ENCODE results near the gene LCORL.

Gene LCORL

GRCh38 chr4:17921451-17921850 is 100.1 kb downstream of the LCORL start:
- TF ChIP-seq CTCF (IDR thresholded peaks at IDR 0.05; ENCODE audit: borderline replicate concordance, control extremely low read depth, extremely low read depth, insufficient read depth, missing control alignments): no peak
- in situ Hi-C loops (cut with MboI; ENCODE audit: low sequenced_read_pairs, unreplicated experiment): no loop called here
- DNase-seq (ENCODE audit: low spot score): no peak

- no peak for DNase-seq (ENCODE audit: low spot score)
- in situ Hi-C loops (cut with MboI; ENCODE audit: low sequenced_read_pairs, unreplicated experiment): no loop called here
- no peak for TF ChIP-seq CTCF (IDR thresholded peaks at IDR 0.05; ENCODE audit: borderline replicate concordance, control extremely low read depth, extremely low read depth, insufficient read depth, missing control alignments)
Observed at GRCh38 chr4:17920681-17921080, 100.9 kb downstream of the LCORL start.

GRCh38 chr4:17915439-17915838 is 106.1 kb downstream of the LCORL start:
- no peak for TF ChIP-seq CTCF (IDR thresholded peaks at IDR 0.05; ENCODE audit: borderline replicate concordance, control extremely low read depth, extremely low read depth, insufficient read depth, missing control alignments)
- no peak for DNase-seq (ENCODE audit: low spot score)
- in situ Hi-C loops (cut with MboI; ENCODE audit: low sequenced_read_pairs, unreplicated experiment): no loop called here

GRCh38 chr4:17912011-17912410 is 109.5 kb downstream of the LCORL start:
- in situ Hi-C loops (cut with MboI; ENCODE audit: low sequenced_read_pairs, unreplicated experiment): no loop called here
- no peak for TF ChIP-seq CTCF (IDR thresholded peaks at IDR 0.05; ENCODE audit: borderline replicate concordance, control extremely low read depth, extremely low read depth, insufficient read depth, missing control alignments)

GRCh38 chr4:17911608-17912007 is 109.9 kb downstream of the LCORL start:
- no peak for TF ChIP-seq CTCF (IDR thresholded peaks at IDR 0.05; ENCODE audit: borderline replicate concordance, control extremely low read depth, extremely low read depth, insufficient read depth, missing control alignments)
- DNase-seq (ENCODE audit: low spot score): no peak
- in situ Hi-C loops (cut with MboI; ENCODE audit: low sequenced_read_pairs, unreplicated experiment): no loop called here

More at GRCh38 chr4:17912011-17912410, 109.5 kb downstream of the LCORL start:
- no peak for DNase-seq (ENCODE audit: low spot score)

GRCh38 chr4:17898553-17899055 is 123.0 kb downstream of the LCORL start:
- no peak for DNase-seq (ENCODE audit: low spot score)
- TF ChIP-seq CTCF (IDR thresholded peaks at IDR 0.05; ENCODE audit: borderline replicate concordance, control extremely low read depth, extremely low read depth, insufficient read depth, missing control alignments): no peak
- in situ Hi-C loops (cut with MboI; ENCODE audit: low sequenced_read_pairs, unreplicated experiment): no loop called here

- TF ChIP-seq CTCF (IDR thresholded peaks at IDR 0.05; ENCODE audit: borderline replicate concordance, control extremely low read depth, extremely low read depth, insufficient read depth, missing control alignments): no peak
- in situ Hi-C loops (cut with MboI; ENCODE audit: low sequenced_read_pairs, unreplicated experiment): no loop called here
- no peak for DNase-seq (ENCODE audit: low spot score)
Observed at GRCh38 chr4:17895481-17895880, 126.1 kb downstream of the LCORL start.

All from GM13976 (cell line).